HEK293 (cell line): Measurements from ENCODE around the gene GTF2IRD1.
"Not testable (repeated sequence)": the region's sequence is repeated elsewhere in the genome, so short reads cannot be mapped to it uniquely, and the experiment has no call there.

Experiments used
- CTCF ChIA-PET: fragments of 350-600 bp; formaldehyde crosslinking; extraction: SDS; loops from one replicate; lab custom pipeline; 2021; ENCODE audit warnings: antibody characterized with exemption; lab: Yijun Ruan, JAX
- POLR2A ChIA-PET: fragments of 300-600 bp; formaldehyde crosslinking; extraction: SDS; loops from one replicate; lab custom pipeline; 2020; ENCODE audit warnings: antibody characterized with exemption, inconsistent platforms; lab: Yijun Ruan, JAX
- H3K27ac ChIP-seq: fragments of 200-500 bp; sonication (Bioruptor generic); 2 replicates; pipeline ENCODE4 v1.5.1; 2014; ENCODE audit warnings: low read depth, low read length, control low read depth, inconsistent platforms; ENCODE audit errors: extremely low read depth
- H3K36me3 ChIP-seq, 2 experiments: fragments of 200-500 bp in 1 of 2; sonication (Bioruptor generic) in 1 of 2; 1 replicate in 1 of 2; 2 replicates in 1 of 2; pipeline ENCODE4 v1.5.1; 2014 to 2017; ENCODE audit warnings: inconsistent platforms in 2 of 2, low read length in 2 of 2; ENCODE audit not compliant: control insufficient read depth in 2 of 2, insufficient read depth in 1 of 2
- H3K4me1 ChIP-seq: fragments of 200-500 bp; sonication (Bioruptor generic); 2 replicates; pipeline ENCODE4 v1.5.1; 2014; ENCODE audit warnings: mild to moderate bottlenecking, low read length, inconsistent platforms; ENCODE audit not compliant: control insufficient read depth, insufficient read depth
- H3K4me3 ChIP-seq: 2 replicates; pipeline ENCODE4 v1.5.1; 2011; ENCODE audit warnings: low read depth, mild to moderate bottlenecking, control low read depth, low read length, moderate library complexity
- H3K9me3 ChIP-seq: fragments of 200-500 bp; sonication (Bioruptor generic); 2 replicates; pipeline ENCODE4 v1.5.1; 2014; ENCODE audit warnings: low read depth, low read length, inconsistent platforms; ENCODE audit not compliant: control insufficient read depth, insufficient read depth
- BCL11A ChIP-seq: fragments of 450-650 bp; formaldehyde crosslinking; IDR thresholded peaks from 2 replicates; pipeline ENCODE4 v1.5.1; 2016; ENCODE audit warnings: low read depth, missing biosample characterization, missing genetic modification characterization
- KLF1 ChIP-seq: fragments of 450-650 bp; formaldehyde crosslinking; IDR thresholded peaks from 2 replicates; pipeline ENCODE4 v1.5.1; 2016; ENCODE audit warnings: missing biosample characterization, missing genetic modification characterization
- ZNF10 ChIP-seq: fragments of 450-650 bp; formaldehyde crosslinking; IDR thresholded peaks from 2 replicates; pipeline ENCODE4 v1.5.1; 2017; ENCODE audit warnings: missing biosample characterization, missing genetic modification characterization
- ZNF121 ChIP-seq: fragments of 450-650 bp; formaldehyde crosslinking; IDR thresholded peaks from 2 replicates; pipeline ENCODE4 v1.5.1; 2016; ENCODE audit warnings: missing biosample characterization, missing genetic modification characterization
- ZNF140 ChIP-seq: fragments of 450-650 bp; formaldehyde crosslinking; IDR thresholded peaks from 2 replicates; pipeline ENCODE4 v1.5.1; 2016; ENCODE audit warnings: missing biosample characterization, missing genetic modification characterization
- ZNF157 ChIP-seq: fragments of 450-650 bp; formaldehyde crosslinking; IDR thresholded peaks from 2 replicates; pipeline ENCODE4 v1.5.1; 2016; ENCODE audit warnings: missing biosample characterization, missing genetic modification characterization
- TF ChIP-seq, protein P1 (sequence below): fragments of 450-650 bp; IDR thresholded peaks from 2 replicates; pipeline ENCODE4 v1.5.1; 2018; ENCODE audit warnings: missing biosample characterization, missing genetic modification characterization
- TF ChIP-seq, protein P2 (sequence below): fragments of 450-650 bp; formaldehyde crosslinking; IDR thresholded peaks from 2 replicates; pipeline ENCODE4 v1.5.1; 2016; ENCODE audit warnings: missing biosample characterization, missing genetic modification characterization

GTF2IRD1 gene

DNA sequence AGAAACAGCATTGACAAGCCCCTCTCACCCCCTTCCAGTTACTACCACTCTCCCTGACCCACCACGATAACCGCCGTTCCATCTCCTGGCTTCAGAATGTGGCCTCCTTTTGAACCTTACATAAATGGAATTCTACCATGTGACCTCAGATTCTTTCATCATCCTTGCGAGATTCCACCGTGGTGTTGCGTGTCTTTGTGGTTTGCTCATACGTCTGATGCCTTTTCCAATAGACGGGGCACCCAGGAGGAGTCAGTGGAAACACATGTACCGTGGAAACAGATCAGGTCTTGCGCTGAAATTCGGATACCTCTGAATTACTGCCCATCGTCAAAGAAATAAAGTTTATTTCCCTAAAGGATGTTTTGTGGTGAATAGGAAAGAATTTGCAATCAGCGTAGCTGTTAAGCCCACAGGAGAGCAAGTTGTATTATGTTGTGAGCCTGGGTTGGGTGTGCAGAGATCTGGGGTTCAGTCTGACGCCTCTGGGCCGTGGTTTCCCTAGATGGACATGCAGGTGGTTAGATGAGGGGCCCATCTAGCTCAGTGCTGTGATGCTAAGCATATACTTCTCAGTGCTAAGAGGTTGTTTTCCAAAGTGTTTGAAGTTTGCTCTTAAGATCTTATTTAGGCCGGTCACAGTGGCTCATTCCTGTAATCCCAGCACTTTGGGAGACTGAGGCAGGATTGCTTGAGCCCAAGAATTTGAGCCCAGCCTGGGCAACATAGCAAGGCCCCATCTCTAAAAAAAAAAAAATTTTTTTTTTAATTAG lies 29.1 kb downstream of the GTF2IRD1 start:
- H3K9me3 ChIP-seq = no peaks in the 10 kb centered on the region
- ChIA-PET POLR2A (no interaction called here), CTCF (interaction anchor here (0.6 to 1.0 kb wide), 4 partner anchors 33 to 84 kb away, joined by 3 to 4 read pairs (median 3); no protein-coding TSS in a partner anchor)
- no peaks in the 10 kb centered on the region; a peak in 1 of 3 replicates for H3K36me3 ChIP-seq
- H3K27ac ChIP-seq = no peak overlapping the region
- H3K4me1 ChIP-seq = peaks cover 17% of the 10 kb centered on the region
- TF ChIP-seq, protein P1, sequence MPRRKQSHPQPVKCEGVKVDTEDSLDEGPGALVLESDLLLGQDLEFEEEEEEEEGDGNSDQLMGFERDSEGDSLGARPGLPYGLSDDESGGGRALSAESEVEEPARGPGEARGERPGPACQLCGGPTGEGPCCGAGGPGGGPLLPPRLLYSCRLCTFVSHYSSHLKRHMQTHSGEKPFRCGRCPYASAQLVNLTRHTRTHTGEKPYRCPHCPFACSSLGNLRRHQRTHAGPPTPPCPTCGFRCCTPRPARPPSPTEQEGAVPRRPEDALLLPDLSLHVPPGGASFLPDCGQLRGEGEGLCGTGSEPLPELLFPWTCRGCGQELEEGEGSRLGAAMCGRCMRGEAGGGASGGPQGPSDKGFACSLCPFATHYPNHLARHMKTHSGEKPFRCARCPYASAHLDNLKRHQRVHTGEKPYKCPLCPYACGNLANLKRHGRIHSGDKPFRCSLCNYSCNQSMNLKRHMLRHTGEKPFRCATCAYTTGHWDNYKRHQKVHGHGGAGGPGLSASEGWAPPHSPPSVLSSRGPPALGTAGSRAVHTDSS (tag by site-specific recombination) = no peak
- TF ChIP-seq, protein P2, sequence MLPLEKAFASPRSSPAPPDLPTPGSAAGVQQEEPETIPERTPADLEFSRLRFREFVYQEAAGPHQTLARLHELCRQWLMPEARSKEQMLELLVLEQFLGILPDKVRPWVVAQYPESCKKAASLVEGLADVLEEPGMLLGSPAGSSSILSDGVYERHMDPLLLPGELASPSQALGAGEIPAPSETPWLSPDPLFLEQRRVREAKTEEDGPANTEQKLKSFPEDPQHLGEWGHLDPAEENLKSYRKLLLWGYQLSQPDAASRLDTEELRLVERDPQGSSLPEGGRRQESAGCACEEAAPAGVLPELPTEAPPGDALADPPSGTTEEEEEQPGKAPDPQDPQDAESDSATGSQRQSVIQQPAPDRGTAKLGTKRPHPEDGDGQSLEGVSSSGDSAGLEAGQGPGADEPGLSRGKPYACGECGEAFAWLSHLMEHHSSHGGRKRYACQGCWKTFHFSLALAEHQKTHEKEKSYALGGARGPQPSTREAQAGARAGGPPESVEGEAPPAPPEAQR (tag by site-specific recombination) = no peak
- no peak for TF ChIP-seq ZNF157 (tag by site-specific recombination)
- 0 out of 2 replicates have a peak, but pooled peaks have one; percentile 51 for TF ChIP-seq ZNF121 (tag by site-specific recombination)
- H3K4me3 ChIP-seq = no peak overlapping the region

DNA sequence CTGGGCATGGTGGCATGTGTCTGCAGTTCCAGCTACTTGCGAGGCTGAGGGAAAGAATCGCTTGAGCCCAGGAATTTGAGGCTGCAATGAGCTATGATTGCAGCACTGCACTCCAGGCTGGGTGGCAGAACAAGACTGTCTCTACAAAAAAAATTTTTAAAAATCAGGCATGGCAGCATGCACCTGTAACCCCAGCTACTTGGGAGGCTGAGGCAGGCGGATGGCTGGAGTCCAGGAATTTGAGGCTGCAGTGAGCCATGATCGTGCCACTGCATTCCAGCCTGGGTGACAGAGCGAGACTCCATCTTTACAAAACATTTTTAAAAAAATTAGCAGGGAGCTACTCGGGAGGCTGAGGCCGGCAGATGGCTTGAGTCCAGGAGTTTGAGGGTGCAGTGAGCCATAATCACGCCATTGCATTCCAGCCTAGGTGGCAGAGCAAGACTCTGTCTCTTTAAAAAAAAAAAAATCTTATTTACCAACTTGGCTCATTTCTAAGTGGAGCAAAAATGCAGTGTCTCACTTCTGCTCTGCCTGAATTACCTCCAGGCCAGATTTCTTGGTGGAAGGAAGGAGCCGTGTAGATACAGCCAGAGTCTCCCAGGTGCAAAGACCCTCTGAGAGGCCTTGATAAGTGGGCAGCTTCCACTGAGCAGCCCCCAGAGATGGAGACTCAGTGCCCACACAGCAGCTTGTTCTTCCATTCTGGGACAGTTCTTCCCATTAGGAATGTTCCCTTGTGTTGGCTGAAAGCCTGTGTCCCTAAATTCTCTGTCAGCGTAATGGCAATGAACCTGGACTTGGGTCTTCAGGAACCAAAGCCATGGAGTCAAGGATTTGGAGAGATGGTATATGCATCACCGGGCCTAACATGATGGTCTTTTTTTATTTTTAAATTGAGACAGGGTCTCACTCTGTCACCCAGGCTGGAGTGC lies 30.0 kb downstream of the GTF2IRD1 start:
- Histone ChIP-seq H3K27ac (no peak overlapping the region), H3K4me1 (peaks cover 11% of the 10 kb centered on the region), H3K36me3 (no peaks in the 10 kb centered on the region; a peak in 1 of 3 replicates), H3K4me3 (no peak overlapping the region), H3K9me3 (no peaks in the 10 kb centered on the region)
- POLR2A ChIA-PET = interaction anchor here (0.7 kb wide), 1 partner anchor 18 kb away, joined by 4 read pairs; no protein-coding TSS in a partner anchor
- CTCF ChIA-PET = interaction anchor here (0.6 to 1.0 kb wide), 4 partner anchors 14 to 83 kb away, joined by 3 to 5 read pairs (median 4); no protein-coding TSS in a partner anchor
- TF ChIP-seq ZNF121 (tag by site-specific recombination) (peak; percentile 4; the same call in 1 of the 2 replicates), ZNF10 (no peak)

DNA sequence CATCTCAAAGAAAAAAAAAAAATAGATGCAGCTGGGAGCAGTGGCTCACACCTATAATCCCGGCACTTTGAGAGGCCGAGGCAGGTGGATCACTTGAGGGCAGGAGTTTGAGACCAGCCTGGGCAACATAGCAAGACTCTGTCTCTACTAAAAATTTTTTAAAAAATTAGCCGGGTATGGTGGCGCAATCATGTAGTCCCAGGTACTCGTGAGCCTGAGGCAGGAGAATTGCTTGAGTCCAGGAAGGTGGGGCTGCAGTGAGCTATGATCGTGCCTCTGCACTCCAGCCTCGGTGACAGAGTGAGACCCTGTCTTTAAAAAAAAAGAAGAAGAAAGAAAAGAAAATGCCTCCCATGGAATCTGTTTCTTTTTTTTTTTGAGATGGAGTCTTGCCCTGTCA lies 31.9 kb downstream of the GTF2IRD1 start:
- POLR2A ChIA-PET = no interaction called here
- TF ChIP-seq BCL11A (no peak), KLF1 (tag by site-specific recombination) (no peak), ZNF140 (tag by site-specific recombination) (no peak)
- CTCF ChIA-PET = no interaction called here
- no peaks in the 10 kb centered on the region for H3K9me3 ChIP-seq
- no peak overlapping the region for H3K4me3 ChIP-seq
- H3K4me1 ChIP-seq = peaks cover 7% of the 10 kb centered on the region; the same call in 1 of the 2 replicates
- H3K27ac ChIP-seq = no peak overlapping the region
- no peaks in the 10 kb centered on the region; a peak in 1 of 3 replicates for H3K36me3 ChIP-seq

DNA sequence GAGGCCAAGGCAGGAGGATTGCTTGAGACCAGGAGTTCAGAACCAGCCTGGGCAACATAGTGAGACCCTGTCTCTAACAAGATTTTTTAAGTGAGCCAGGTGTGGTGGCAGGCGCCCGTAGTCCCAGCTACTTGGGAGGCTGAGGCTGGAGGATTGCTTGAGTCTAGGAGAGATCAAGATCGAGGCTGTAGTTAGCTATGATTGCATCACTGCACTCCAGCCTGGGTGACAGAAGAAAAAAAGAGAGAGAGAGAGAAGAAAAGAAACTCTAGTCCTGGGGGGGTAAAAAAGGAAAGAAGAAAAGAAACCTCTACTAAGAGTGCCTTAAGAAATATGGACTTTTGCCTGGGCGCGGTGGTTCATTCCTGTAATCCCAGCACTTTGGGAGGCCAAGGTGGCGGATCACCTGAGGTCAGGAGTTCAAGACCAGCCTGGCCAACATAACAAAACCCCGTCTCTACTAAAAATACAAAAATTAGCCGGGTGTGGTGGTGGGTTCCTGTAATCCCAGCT lies 34.9 kb downstream of the GTF2IRD1 start:
- CTCF ChIA-PET, POLR2A ChIA-PET, H3K4me3 ChIP-seq, H3K9me3 ChIP-seq, H3K4me1 ChIP-seq, H3K27ac ChIP-seq, H3K36me3 ChIP-seq: not testable (repeated sequence)
